ENCODE measurements around the gene CD99. TPM values are rescaled to one million over a fixed set of nuclear protein-coding genes. Genes with fewer than 3 reads are reported as not detected.
"Not testable (repeated sequence)": the region's sequence is repeated elsewhere in the genome, so short reads cannot be mapped to it uniquely, and the experiment has no call there.

The CD99 gene
- polyA plus RNA-seq, 1 donor, result 229 TPM

DNA sequence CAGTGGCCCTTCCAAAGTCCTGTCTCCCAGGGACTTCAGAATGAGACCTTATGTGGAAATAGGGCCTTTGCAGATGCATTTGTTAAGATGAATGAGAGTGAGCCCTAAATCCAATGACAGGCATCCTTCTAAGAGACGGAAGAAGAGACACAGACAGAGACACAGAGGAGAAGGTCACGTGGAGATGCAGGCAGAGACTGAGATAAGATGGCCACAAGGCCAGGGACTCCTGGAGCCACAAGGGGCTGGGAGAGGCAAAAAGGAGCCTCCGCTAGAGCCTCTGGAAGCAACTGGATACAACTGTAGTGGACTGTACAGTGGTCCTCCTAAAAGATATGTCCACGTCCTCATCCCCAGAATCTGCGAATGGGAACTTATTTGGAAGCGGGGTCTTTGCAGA lies 19.0 kb upstream of the CD99 start:
- H3K4me1 ChIP-seq (ENCODE audit: control insufficient read depth, insufficient read depth, low read length), result peaks cover 5% of the 10 kb centered on the region
- no peaks in the 10 kb centered on the region for H3K36me3 ChIP-seq (ENCODE audit: control insufficient read depth, insufficient read depth, low read length)
- no peaks in the 10 kb centered on the region for H3K27me3 ChIP-seq (ENCODE audit: control insufficient read depth, insufficient read depth, low read length)
- DNase-seq, result no peak
- no peak overlapping the region for H3K4me3 ChIP-seq (ENCODE audit: low read length)
- H3K27ac ChIP-seq (ENCODE audit: low read length), result no peak overlapping the region
- peaks cover 3% of the 10 kb centered on the region for H3K9me3 ChIP-seq (ENCODE audit: control insufficient read depth, low read depth, low read length)
- 40% methylated on average over 1 of the region's 6 CpGs for WGBS (ENCODE audit: insufficient coverage, low lambda C conversion rate)

DNA sequence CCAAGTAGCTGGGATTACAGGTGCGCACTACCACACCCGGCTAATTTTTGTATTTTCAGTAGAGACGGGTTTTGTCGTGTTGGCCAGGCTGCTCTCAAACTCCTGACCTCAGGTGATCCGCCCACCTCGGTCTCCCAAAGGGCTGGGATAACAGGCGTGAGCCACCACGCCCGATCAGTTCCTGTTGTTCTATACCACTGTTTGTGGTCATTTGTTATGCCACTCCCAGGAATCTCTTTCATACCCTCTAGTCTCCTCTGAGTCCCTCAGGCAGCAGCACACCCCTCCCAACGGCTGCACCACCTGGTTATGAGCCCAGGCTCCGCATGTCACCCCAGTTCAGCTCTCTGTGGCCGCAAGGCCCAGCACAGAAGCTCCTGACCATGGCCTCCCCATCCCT lies 17.5 kb upstream of the CD99 start:
- H3K27me3 ChIP-seq (ENCODE audit: control insufficient read depth, insufficient read depth, low read length), result no peaks in the 10 kb centered on the region
- DNase-seq, result no peak
- no CpG with 5 or more reads among the region's 12 CpGs for WGBS (ENCODE audit: insufficient coverage, low lambda C conversion rate)
- no peaks in the 10 kb centered on the region for H3K36me3 ChIP-seq (ENCODE audit: control insufficient read depth, insufficient read depth, low read length)
- no peak overlapping the region for H3K4me3 ChIP-seq (ENCODE audit: low read length)
- no peak overlapping the region for H3K27ac ChIP-seq (ENCODE audit: low read length)
- peaks cover 3% of the 10 kb centered on the region for H3K9me3 ChIP-seq (ENCODE audit: control insufficient read depth, low read depth, low read length)
- H3K4me1 ChIP-seq (ENCODE audit: control insufficient read depth, insufficient read depth, low read length), result peaks cover 5% of the 10 kb centered on the region

DNA sequence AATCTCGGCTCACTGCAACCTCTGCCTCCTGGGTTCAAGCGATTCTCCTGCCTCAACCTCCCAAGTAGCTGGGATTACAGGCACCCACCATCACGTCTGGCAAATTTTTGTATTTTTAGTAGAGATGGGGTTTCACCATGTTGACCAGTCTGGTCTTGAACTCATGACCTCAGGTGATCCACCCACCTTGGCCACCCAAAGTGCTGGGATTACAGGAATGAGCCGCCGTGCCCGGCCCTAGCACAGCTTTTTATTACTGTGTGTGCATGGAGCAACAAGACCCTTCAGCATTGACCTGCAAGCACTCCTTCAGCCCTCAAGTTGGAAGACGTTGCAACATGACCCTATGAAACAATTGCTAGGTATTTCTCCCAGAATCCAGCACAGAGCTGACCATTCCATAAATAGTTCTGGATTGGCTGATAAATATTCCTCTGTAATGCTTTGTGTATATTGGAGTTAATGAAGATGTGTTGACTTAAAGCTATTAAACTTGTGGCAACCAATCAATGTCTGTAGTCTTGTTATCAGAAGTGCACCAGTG lies 15.4 kb upstream of the CD99 start:
- not testable (repeated sequence) for H3K4me3 ChIP-seq (ENCODE audit: low read length); H3K27me3 ChIP-seq (ENCODE audit: control insufficient read depth, insufficient read depth, low read length); H3K4me1 ChIP-seq (ENCODE audit: control insufficient read depth, insufficient read depth, low read length); DNase-seq; H3K9me3 ChIP-seq (ENCODE audit: control insufficient read depth, low read depth, low read length); H3K36me3 ChIP-seq (ENCODE audit: control insufficient read depth, insufficient read depth, low read length); H3K27ac ChIP-seq (ENCODE audit: low read length)
- no CpG with 5 or more reads among the region's 7 CpGs for WGBS (ENCODE audit: insufficient coverage, low lambda C conversion rate)

DNA sequence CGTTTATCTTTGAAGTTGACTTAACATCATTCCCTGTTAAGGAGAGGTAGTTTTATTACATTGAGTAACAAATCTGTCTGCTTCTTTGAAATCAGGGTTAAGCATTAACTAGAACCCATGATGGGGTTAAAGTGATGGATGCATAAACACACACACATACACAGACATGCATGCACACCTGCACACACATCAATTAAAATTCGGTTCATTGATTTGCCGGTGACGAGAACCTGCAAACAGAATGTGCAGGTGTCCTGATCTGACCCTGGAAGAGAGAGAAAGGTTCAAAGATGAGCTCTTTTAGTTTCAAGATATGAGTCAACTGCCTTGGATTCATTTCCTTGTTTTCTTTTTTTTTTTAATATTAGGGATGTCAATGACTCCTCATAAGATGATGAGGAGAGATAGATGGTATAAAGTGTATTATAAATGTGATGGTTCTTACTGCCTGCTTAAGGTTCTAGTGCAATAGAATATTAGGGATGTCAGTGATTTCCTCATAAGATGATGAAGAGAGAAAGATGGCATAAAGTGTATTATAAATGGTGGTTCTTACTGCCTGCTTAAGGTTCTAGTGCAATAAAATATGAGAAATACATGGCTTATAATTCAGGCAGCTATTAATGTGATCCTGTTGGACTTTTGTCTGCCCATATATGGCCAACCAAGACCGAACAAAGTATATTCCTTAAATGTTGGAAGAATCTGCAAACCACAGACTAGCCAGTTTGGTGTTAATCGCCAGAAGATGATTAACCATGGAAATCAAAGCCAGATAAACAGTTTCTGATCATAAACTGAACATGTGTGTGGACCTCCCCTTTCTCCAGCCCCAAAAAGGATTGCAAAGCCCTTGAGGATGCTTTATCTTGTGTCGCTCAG lies 14.1 kb upstream of the CD99 start:
- DNase-seq, result peak; percentile 74 to 93
- H3K27me3 ChIP-seq (ENCODE audit: control insufficient read depth, insufficient read depth, low read length), result no peaks in the 10 kb centered on the region
- peaks cover 5% of the 10 kb centered on the region for H3K4me1 ChIP-seq (ENCODE audit: control insufficient read depth, insufficient read depth, low read length)
- H3K9me3 ChIP-seq (ENCODE audit: control insufficient read depth, low read depth, low read length), result peaks cover 3% of the 10 kb centered on the region
- no peaks in the 10 kb centered on the region for H3K36me3 ChIP-seq (ENCODE audit: control insufficient read depth, insufficient read depth, low read length)
- WGBS (ENCODE audit: insufficient coverage, low lambda C conversion rate), result no CpG with 5 or more reads among the region's 7 CpGs
- H3K27ac ChIP-seq (ENCODE audit: low read length), result no peak overlapping the region
- H3K4me3 ChIP-seq (ENCODE audit: low read length), result no peak overlapping the region

DNA sequence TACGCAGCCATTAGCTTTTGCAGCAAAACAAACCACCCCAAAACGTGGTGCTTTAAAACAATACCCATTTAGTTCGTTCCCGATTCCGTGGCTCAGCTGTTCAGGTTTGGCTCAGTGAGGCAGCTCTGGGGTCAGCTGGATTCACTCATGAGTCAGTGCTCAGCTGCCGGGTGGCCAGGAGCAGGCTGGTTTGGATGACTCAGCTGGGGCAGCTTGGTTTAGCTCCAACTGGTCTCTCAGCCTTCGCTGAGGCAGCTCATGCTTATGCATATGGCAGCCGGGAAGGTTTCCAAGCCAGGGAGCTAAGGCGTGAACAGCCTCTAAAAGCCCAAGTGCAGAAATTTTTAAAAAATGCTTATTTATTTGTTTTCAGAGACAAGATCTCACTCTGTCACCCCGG lies 13.3 kb upstream of the CD99 start:
- Histone ChIP-seq H3K27ac (ENCODE audit: low read length) (no peak overlapping the region), H3K36me3 (ENCODE audit: control insufficient read depth, insufficient read depth, low read length) (no peaks in the 10 kb centered on the region), H3K27me3 (ENCODE audit: control insufficient read depth, insufficient read depth, low read length) (no peaks in the 10 kb centered on the region), H3K4me3 (ENCODE audit: low read length) (no peak overlapping the region), H3K4me1 (ENCODE audit: control insufficient read depth, insufficient read depth, low read length) (peaks cover 5% of the 10 kb centered on the region), H3K9me3 (ENCODE audit: control insufficient read depth, low read depth, low read length) (peaks cover 3% of the 10 kb centered on the region)
- no peak for DNase-seq
- WGBS (ENCODE audit: insufficient coverage, low lambda C conversion rate), result no CpG with 5 or more reads among the region's 10 CpGs

DNA sequence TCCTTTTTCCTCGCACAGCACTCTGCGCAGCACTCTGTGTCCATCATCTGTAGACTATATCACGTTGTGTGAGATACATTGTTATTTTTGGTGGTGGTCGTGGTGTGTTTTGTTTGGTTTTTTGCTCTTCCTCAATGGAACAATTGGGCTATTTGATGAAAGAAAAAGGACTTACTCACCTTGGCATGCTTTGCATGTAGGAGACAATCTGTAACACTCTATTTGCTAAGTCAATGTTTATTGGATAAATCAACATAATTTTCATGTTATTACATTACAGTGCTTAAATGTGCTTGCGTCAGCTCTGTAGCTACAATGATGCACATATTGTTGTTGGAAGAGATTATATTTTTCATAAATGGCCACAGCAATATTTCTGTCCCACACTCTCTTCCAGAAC lies 12.5 kb upstream of the CD99 start:
- no peaks in the 10 kb centered on the region for H3K36me3 ChIP-seq (ENCODE audit: control insufficient read depth, insufficient read depth, low read length)
- H3K9me3 ChIP-seq (ENCODE audit: control insufficient read depth, low read depth, low read length), result no peaks in the 10 kb centered on the region
- H3K4me1 ChIP-seq (ENCODE audit: control insufficient read depth, insufficient read depth, low read length), result peaks cover 5% of the 10 kb centered on the region
- H3K4me3 ChIP-seq (ENCODE audit: low read length), result no peak overlapping the region
- no peaks in the 10 kb centered on the region for H3K27me3 ChIP-seq (ENCODE audit: control insufficient read depth, insufficient read depth, low read length)
- no peak for DNase-seq
- WGBS (ENCODE audit: insufficient coverage, low lambda C conversion rate), result no CpG with 5 or more reads among the region's 5 CpGs
- no peak overlapping the region for H3K27ac ChIP-seq (ENCODE audit: low read length)

DNA sequence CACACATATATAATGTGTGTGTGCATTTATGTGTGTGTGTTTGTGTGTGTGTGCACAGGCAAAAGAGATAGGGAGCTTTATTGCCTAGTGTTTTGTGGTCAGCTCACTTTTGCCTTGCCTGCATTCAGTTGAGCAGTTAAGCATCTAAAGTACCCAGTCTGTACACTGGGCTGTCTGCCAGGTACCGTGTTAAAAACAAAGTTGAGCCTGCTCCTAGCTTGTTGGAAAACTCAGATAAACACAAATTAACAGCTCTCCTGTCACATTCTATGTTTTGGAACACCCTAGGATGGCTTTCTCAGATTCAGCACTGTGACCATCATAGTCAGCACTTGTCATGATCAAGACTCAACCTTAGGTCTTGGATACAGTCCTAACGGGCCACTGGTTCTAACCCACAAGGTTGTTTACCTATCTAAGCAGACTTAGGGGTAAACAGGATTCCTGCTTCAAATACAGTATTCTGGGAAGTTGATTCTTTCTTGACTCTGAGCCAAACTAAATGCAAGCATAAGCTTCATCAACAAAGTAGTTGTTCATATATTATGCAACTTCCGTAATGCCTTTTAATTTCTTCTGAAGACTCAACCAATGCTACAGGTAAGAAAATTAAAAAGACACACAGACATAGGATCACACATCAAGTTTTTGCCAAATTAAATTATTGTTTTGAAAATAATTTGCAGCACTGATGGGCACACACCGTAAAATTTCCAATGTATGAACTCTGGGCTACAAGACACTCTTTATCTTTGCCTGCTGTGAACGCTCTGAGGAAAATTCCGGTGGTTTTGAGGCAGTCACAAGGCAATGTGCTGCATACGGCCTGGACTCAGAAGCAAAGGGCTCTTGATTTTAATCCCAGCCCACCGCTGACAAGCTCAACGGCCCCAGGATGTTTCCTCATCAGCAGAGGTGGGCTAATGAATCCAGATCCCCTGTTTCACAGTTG lies 11.3 kb upstream of the CD99 start:
- DNase-seq, result no peak
- Histone ChIP-seq H3K27ac (ENCODE audit: low read length) (no peak overlapping the region), H3K4me1 (ENCODE audit: control insufficient read depth, insufficient read depth, low read length) (peaks cover 5% of the 10 kb centered on the region), H3K4me3 (ENCODE audit: low read length) (no peak overlapping the region), H3K27me3 (ENCODE audit: control insufficient read depth, insufficient read depth, low read length) (no peaks in the 10 kb centered on the region), H3K9me3 (ENCODE audit: control insufficient read depth, low read depth, low read length) (no peaks in the 10 kb centered on the region), H3K36me3 (ENCODE audit: control insufficient read depth, insufficient read depth, low read length) (no peaks in the 10 kb centered on the region)
- 100% methylated on average over 2 of the region's 9 CpGs for WGBS (ENCODE audit: insufficient coverage, low lambda C conversion rate)

DNA sequence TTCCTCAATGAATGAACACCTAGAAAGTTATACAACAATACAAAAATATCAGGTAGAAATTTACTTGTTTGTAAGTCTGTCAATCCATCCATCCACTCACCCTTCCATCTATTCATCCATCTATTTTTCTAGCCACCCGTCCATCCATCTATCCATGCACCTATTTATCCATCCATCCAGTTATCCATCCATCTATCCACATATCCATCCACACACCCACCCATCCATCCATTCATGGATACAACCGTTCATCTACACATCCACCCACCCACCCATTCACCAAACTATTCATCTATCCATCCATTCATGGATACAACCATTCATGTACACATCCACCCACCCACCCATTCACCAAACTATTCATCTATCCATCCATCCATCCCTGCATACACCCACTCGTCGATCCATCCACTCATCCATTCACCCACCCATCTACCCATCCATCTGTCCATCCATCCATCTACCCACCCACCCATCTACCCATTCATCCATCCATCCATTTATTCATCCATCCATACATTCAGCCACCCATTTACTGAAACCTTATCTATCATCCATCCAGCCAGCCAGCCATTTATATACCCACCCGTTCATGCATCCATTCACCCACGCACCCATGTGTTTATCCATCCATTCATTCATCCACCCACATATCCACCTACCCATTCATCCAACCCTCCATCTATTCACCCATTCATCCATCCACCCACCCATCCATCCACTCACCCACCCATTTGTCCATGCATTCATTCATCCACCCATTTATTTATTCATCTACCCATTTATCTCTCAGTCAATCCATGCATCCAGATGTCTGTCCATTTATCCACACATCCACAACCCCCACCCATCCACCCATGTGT lies 10.4 kb upstream of the CD99 start:
- Histone ChIP-seq H3K27ac (ENCODE audit: low read length) (no peak overlapping the region), H3K27me3 (ENCODE audit: control insufficient read depth, insufficient read depth, low read length) (no peaks in the 10 kb centered on the region), H3K36me3 (ENCODE audit: control insufficient read depth, insufficient read depth, low read length) (no peaks in the 10 kb centered on the region), H3K4me3 (ENCODE audit: low read length) (no peak overlapping the region), H3K4me1 (ENCODE audit: control insufficient read depth, insufficient read depth, low read length) (peaks cover 5% of the 10 kb centered on the region), H3K9me3 (ENCODE audit: control insufficient read depth, low read depth, low read length) (no peaks in the 10 kb centered on the region)
- no peak for DNase-seq
- 60% methylated on average over 5 of the region's 6 CpGs for WGBS (ENCODE audit: insufficient coverage, low lambda C conversion rate)

DNA sequence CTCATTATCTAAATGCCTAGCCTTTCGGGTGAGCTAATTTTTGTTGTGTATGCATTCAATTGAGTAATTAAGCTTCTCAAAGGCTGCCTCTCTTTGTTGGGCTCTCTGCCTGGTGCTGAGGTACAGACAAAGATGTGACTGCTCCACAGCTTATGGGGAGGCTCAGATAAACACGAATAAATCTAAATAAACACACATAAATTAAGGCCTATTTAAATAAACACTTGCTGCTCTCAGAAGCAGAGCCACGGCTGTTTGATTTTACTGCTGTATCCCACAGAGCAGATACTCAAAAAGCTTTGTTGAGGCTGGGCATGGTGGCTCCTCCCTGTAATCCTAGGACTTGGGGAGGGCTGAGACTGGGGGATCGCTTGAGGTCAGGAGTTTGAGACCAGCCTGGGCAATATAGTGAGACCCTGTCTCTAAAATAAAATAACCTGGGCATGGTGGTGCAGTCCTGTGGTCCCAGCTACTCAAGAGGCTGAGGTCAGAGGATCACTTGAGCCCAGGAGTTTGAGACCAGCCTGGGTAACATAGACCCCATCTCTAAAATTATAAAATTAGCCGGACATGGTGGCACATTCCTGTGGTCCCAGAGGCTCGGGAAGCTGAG lies 8.4 kb upstream of the CD99 start:
- H3K4me3 ChIP-seq (ENCODE audit: low read length), result no peak overlapping the region

More for the DNA sequence above, 8.4 kb upstream of the CD99 start:
- H3K36me3 ChIP-seq (ENCODE audit: control insufficient read depth, insufficient read depth, low read length), result no peaks in the 10 kb centered on the region
- no CpG with 5 or more reads among the region's 6 CpGs for WGBS (ENCODE audit: insufficient coverage, low lambda C conversion rate)
- no peak overlapping the region for H3K27ac ChIP-seq (ENCODE audit: low read length)
- H3K9me3 ChIP-seq (ENCODE audit: control insufficient read depth, low read depth, low read length), result no peaks in the 10 kb centered on the region
- DNase-seq, result no peak
- no peaks in the 10 kb centered on the region for H3K4me1 ChIP-seq (ENCODE audit: control insufficient read depth, insufficient read depth, low read length)
- no peaks in the 10 kb centered on the region for H3K27me3 ChIP-seq (ENCODE audit: control insufficient read depth, insufficient read depth, low read length)

All from large intestine (tissue), 3 donors.